Umbilical cord (tissue), 2 donors: ENCODE results near the gene IL22RA1. TPM values are rescaled to one million over a fixed set of nuclear protein-coding genes. Genes with fewer than 3 reads are reported as not detected.

Experiments used
- DNase-seq: peaks from one replicate; pipeline ENCODE4 v3.0.0-alpha.2; 2015; ENCODE audit warnings: low spot score
- total RNA-seq: library from RNA; depleted of rRNA; stranded (reverse); fragments of >200 nt; gene quantifications from one replicate; pipeline ENCODE4 v1.2.3, GENCODE V29; 2014; ENCODE audit warnings: low replicate concordance; ENCODE audit not compliant: insufficient read depth

Gene IL22RA1
- total RNA-seq, 1 donor from 2014 or later = 3.1 TPM

- DNase-seq = no peak
These were observed 67.4 kb downstream of the IL22RA1 start for GRCh38 chr1:24075590-24075854.

GRCh38 chr1:24074817-24075589 lies 67.9 kb downstream of the IL22RA1 start:
- no peak for DNase-seq

GRCh38 chr1:24074196-24074595 lies 68.7 kb downstream of the IL22RA1 start:
- DNase-seq = no peak

DNA sequence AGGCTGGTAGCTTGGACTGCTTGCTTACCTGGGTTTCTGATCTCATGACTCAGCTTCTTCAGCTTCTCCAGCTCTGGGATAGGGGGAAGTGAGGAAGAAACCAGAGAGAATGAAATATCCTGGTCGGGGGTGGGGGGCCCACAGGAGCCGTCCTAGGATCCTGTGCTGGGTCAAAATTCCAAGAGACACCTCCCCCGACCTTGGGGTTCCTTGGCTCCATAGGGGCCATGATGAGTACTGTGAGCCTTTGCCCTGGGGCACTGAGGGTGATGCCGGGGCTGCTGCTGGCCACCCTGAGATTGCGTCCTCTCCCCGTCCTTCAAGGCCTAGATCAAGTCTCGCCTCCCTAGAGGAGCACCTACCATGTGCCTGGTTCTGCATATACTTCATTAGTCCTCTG lies 71.0 kb downstream of the IL22RA1 start:
- no peak for DNase-seq

- DNase-seq = peak; percentile 88
These were observed 72.0 kb downstream of the IL22RA1 start for GRCh38 chr1:24070821-24071393.

GRCh38 chr1:24069817-24070216 lies 73.1 kb downstream of the IL22RA1 start:
- no peak for DNase-seq

Other genes with a start within 250 kb of the IL22RA1 start
- gene CNR2, start 229.8 kb downstream of the IL22RA1 start, total RNA-seq = under 0.01 TPM
- gene PNRC2, start 183.3 kb downstream of the IL22RA1 start, total RNA-seq = 119 TPM
- gene SRSF10, start 162.8 kb downstream of the IL22RA1 start, total RNA-seq = 73.9 TPM
- 5.3 TPM for gene MYOM3, start 31.0 kb downstream of the IL22RA1 start, total RNA-seq
- gene IFNLR1, start 44.1 kb upstream of the IL22RA1 start, total RNA-seq = 5.3 TPM
- gene GRHL3, start 176.2 kb upstream of the IL22RA1 start, total RNA-seq = 28.4 TPM